Tibial artery (tissue), 4 donors: ENCODE measurements around the gene RAB1A.

Experiments
- DNase-seq, 2 donors: peaks; one replicate each; pipeline ENCODE4 v3.0.0-alpha.2; 2019
- H3K27ac ChIP-seq, 2 donors: fragments of 200-600 bp; sonication (generic) in 1 of 2; 1 replicate in 1 of 2; 2 replicates in 1 of 2; pipeline ENCODE4 v1.5.1; 2018 to 2019; ENCODE audit warnings: mild to moderate bottlenecking in 1 of 2
- H3K27me3 ChIP-seq, 2 donors: fragments of 200-600 bp; sonication (generic) in 1 of 2; one replicate each; pipeline versions ENCODE4 v1.5.1 to v1.6.0; 2016 to 2019
- H3K36me3 ChIP-seq, 3 donors: fragments of 200-600 bp; sonication (generic) in 2 of 3; one replicate each; pipeline ENCODE4 v1.5.1; 2016 to 2019; ENCODE audit warnings: mild to moderate bottlenecking in 2 of 3
- H3K4me1 ChIP-seq, 4 donors: fragments of 200-600 bp; sonication (generic) in 2 of 4; 1 replicate in 3 of 4; 2 replicates in 1 of 4; pipeline ENCODE4 v1.5.1; 2016 to 2019
- H3K4me3 ChIP-seq, 2 donors: fragments of 200-600 bp; sonication (generic) in 1 of 2; 1 replicate in 1 of 2; 2 replicates in 1 of 2; pipeline ENCODE4 v1.5.1; 2018 to 2019; ENCODE audit warnings: mild to moderate bottlenecking in 2 of 2
- H3K9me3 ChIP-seq, 3 donors: fragments of 200-600 bp; sonication (generic) in 1 of 3; one replicate each; pipeline ENCODE4 v1.5.1; 2016 to 2019
- intact Hi-C: fragments of 100-400 bp; cut with DNase I; formaldehyde crosslinking; loops from one replicate; pipeline ENCODE4 v1.15.0; 2023; ENCODE audit warnings: low total_unique reads
- TF ChIP-seq, protein P1 (sequence below), 2 experiments: fragments of 200-600 bp in 1 of 2; fragments of 450-650 bp in 1 of 2; IDR thresholded peaks; one replicate each; pipeline ENCODE4 v1.5.1; 2017 to 2019; ENCODE audit warnings: antibody characterized with exemption in 2 of 2, mild to moderate bottlenecking in 1 of 2, moderate library complexity in 1 of 2

Gene RAB1A

DNA sequence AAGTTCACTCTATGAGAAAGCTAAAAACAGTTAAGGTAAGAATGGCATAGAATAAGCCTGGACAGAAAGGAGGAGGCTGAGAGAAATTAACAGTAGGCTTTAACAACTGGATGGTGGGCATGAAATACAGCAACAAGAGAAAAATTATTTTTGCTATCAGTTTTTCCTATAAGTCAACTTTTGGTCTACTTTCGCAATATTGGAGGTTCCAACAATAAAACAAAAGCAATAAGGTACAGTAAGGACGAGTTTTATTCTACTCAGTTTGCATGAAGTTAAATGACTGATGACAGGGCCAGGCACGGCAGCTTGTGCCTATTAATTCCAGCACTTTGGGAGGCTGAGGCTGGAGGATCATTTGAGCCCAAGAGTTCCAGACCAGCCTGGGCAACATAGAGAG, 17.3 kb downstream of the RAB1A start:
- no peaks in the 10 kb centered on the region for H3K9me3 ChIP-seq
- intact Hi-C loops = no loop called here
- H3K4me3 ChIP-seq = no peak overlapping the region
- H3K4me1 ChIP-seq = peaks cover 0 to 67% (median 22%) of the 10 kb centered on the region in 4 donors
- TF ChIP-seq, protein P1, sequence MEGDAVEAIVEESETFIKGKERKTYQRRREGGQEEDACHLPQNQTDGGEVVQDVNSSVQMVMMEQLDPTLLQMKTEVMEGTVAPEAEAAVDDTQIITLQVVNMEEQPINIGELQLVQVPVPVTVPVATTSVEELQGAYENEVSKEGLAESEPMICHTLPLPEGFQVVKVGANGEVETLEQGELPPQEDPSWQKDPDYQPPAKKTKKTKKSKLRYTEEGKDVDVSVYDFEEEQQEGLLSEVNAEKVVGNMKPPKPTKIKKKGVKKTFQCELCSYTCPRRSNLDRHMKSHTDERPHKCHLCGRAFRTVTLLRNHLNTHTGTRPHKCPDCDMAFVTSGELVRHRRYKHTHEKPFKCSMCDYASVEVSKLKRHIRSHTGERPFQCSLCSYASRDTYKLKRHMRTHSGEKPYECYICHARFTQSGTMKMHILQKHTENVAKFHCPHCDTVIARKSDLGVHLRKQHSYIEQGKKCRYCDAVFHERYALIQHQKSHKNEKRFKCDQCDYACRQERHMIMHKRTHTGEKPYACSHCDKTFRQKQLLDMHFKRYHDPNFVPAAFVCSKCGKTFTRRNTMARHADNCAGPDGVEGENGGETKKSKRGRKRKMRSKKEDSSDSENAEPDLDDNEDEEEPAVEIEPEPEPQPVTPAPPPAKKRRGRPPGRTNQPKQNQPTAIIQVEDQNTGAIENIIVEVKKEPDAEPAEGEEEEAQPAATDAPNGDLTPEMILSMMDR (IDR thresholded peaks at IDR 0.05) = no peak
- no peaks in the 10 kb centered on the region for H3K36me3 ChIP-seq
- H3K27me3 ChIP-seq = no peaks in the 10 kb centered on the region
- no peak for DNase-seq
- no peak overlapping the region for H3K27ac ChIP-seq

DNA sequence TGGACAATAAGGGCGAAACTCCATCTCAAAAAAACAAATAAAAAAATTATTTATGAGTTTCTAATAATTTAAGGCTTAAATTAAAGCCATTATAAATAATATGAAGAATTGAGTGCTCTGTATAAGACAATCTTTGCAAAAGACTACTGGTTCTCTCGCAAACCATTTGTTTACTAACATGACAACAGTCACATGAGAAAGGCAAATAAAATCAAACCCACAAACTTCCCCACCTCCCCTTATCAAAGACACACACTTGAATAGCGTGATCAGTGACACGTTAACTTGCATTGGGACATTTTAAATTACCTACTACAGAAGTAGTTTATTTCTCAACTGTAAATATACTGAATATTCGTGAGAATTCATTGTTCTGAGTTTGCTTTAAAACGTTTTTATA, 21.1 kb downstream of the RAB1A start:
- TF ChIP-seq, protein P1 (IDR thresholded peaks at IDR 0.05) = no peak
- Histone ChIP-seq H3K9me3 (no peaks in the 10 kb centered on the region), H3K27ac (no peak overlapping the region), H3K27me3 (no peaks in the 10 kb centered on the region), H3K4me3 (no peak overlapping the region), H3K4me1 (peaks cover 0 to 64% (median 21%) of the 10 kb centered on the region in 4 donors), H3K36me3 (peaks cover 0 to 7% (median under 1%) of the 10 kb centered on the region in 3 donors)
- no peak for DNase-seq
- intact Hi-C loops = no loop called here

DNA sequence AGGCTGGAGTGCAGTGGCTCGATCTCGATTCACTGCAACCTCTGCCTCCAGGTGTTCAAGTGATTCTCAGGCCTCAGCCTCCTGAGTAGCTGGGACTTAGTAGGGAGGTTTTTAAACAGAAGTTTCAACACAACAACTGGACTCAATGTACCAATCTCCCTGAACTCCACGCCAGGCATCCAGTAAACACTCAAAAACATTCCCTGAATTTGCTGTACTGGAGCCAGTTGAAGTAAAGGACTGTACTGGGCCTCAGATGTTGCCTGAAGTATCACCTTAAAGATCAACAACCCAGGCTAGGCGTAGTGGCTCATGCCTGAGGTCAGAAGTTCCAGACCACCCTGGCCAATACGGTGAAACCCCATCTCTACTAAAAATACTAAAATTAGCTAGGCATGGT, 22.4 kb downstream of the RAB1A start:
- intact Hi-C loops = no loop called here
- no peak for DNase-seq
- TF ChIP-seq, protein P1 (IDR thresholded peaks at IDR 0.05) = no peak
- peaks cover 0 to 12% (median 9%) of the 10 kb centered on the region in 3 donors for H3K36me3 ChIP-seq
- H3K4me3 ChIP-seq = no peak overlapping the region
- no peaks in the 10 kb centered on the region for H3K27me3 ChIP-seq
- peaks cover 0 to 66% (median 20%) of the 10 kb centered on the region in 4 donors for H3K4me1 ChIP-seq
- H3K9me3 ChIP-seq = no peaks in the 10 kb centered on the region
- no peak overlapping the region for H3K27ac ChIP-seq

DNA sequence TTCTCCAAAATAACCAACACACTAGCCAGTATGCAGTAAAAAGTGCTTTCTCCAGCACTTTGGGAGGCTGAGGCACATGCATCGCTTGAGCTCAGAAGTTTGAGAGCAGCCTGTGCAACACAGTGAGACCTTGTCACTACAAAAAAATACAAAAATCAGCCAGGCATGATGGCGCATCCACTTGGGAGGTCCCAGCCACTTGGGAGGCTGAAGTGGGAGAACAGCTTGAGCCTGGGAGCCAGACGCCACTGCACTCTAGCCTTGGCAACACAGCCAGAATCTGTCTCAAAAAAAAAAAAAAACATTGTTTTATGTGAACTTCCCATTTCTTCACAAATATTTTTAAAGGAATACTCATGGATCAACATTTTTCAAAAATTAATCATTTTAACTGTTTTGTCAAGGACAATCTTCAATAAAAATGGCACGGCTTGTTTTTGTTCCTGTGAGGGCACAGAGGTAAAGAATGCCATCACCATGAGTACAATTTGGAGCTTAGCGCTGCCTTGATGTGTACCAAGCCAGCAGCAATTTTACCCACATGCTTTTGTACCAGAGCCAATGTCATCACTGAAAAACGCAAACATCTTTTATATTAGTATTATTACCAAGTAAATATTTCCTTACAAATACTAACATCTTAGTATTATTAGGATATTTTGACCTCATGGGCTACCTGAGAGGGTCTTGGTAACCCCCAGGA, 26.7 kb downstream of the RAB1A start:
- Histone ChIP-seq H3K36me3 (peaks cover 15 to 36% (median 34%) of the 10 kb centered on the region in 3 donors), H3K27me3 (no peaks in the 10 kb centered on the region), H3K4me1 (peaks cover 0 to 48% (median 18%) of the 10 kb centered on the region in 4 donors), H3K9me3 (no peaks in the 10 kb centered on the region), H3K27ac (peak overlapping the region in 1 of 2 donors; percentile 38), H3K4me3 (no peak overlapping the region)
- DNase-seq = no peak
- intact Hi-C loops = no loop called here
- TF ChIP-seq, protein P1 (IDR thresholded peaks at IDR 0.05) = no peak

DNA sequence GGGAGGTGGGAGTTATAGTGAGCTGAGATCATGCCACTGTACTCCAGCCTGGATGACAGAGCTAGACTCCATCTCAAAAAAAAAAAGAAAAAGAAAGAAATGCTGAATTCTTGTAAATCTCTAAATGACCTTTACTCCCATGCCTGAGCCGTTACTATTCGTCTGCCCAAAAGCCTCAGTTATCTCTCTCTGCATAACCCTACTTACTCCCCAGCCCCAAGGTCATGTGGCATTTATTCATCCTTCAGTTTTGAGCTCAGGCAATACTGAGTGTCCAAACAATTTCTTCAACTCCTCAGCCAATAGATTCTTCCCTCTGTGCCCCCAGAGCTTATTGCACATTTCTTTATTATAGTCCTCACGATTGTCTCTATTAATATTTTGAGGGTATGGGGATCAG, 28.8 kb downstream of the RAB1A start:
- Histone ChIP-seq H3K36me3 (peaks cover 17 to 48% (median 35%) of the 10 kb centered on the region in 3 donors), H3K27me3 (no peaks in the 10 kb centered on the region), H3K4me3 (no peak overlapping the region), H3K9me3 (no peaks in the 10 kb centered on the region), H3K4me1 (peaks cover 0 to 47% (median 12%) of the 10 kb centered on the region in 4 donors), H3K27ac (no peak overlapping the region)
- DNase-seq = no peak
- intact Hi-C loops = no loop called here
- TF ChIP-seq, protein P1 (IDR thresholded peaks at IDR 0.05) = no peak
